Activated CD8-positive, alpha-beta T cell treated with anti-CD3 and anti-CD28 coated beads for 36 hours (primary cell): ENCODE measurements around the gene UBL7. TPM values are rescaled to one million over a fixed set of nuclear protein-coding genes. Genes with fewer than 3 reads are reported as not detected.

Experiments
- ATAC-seq: fragments of 200-7000 bp; cut with Tn5 transposase; one replicate; pipeline ENCODE4 v1.10.0; 2021; ENCODE audit warnings: mild to moderate bottlenecking, moderate library complexity
- CTCF ChIA-PET: fragments of 350-600 bp; sonication (Branson Sonifier 250); formaldehyde crosslinking; loops from one replicate; lab custom pipeline; 2021; ENCODE audit warnings: antibody characterized with exemption; lab: Charles Lee
- POLR2A ChIA-PET: fragments of 350-600 bp; sonication (Branson Sonifier 250); formaldehyde crosslinking; loops from one replicate; lab custom pipeline; 2021; ENCODE audit warnings: antibody characterized with exemption; lab: Charles Lee
- DNase-seq: peaks from one replicate; pipeline ENCODE4 v3.0.0-alpha.2; 2020
- H3K27ac Mint-ChIP-seq: one replicate; pipeline ENCODE4 v1.8.0; 2021; ENCODE audit warnings: mild to moderate bottlenecking, mixed read lengths
- H3K27me3 Mint-ChIP-seq: one replicate; pipeline ENCODE4 v1.8.0; 2021; ENCODE audit warnings: mixed read lengths
- H3K36me3 Mint-ChIP-seq: one replicate; pipeline ENCODE4 v1.8.0; 2021; ENCODE audit warnings: low read depth, mixed read lengths
- H3K4me1 Mint-ChIP-seq: one replicate; pipeline ENCODE4 v1.8.0; 2021; ENCODE audit warnings: low read depth, mixed read lengths
- H3K4me3 Mint-ChIP-seq: one replicate; pipeline ENCODE4 v1.8.0; 2021; ENCODE audit warnings: mild to moderate bottlenecking, moderate library complexity, mixed read lengths
- H3K9me3 Mint-ChIP-seq: one replicate; pipeline ENCODE4 v1.8.0; 2021; ENCODE audit warnings: mixed read lengths
- intact Hi-C: fragments of 100-400 bp; cut with micrococcal nuclease; formaldehyde crosslinking; loops from one replicate; pipeline ENCODE4 v1.10.0; 2022
- total RNA-seq, 2 experiments: library from RNA; stranded (reverse); gene quantifications; one replicate each; pipeline ENCODE4 v1.2.3, GENCODE V29; 2021
- TF ChIP-seq, protein P1 (sequence below): fragments of 200-600 bp; IDR thresholded peaks from one replicate; pipeline ENCODE4 v1.8.0; 2022; ENCODE audit warnings: antibody characterized with exemption, mild to moderate bottlenecking

The UBL7 gene
- total RNA-seq, 2 experiments from 2014 or later, result 48.8 to 53.3 TPM

DNA sequence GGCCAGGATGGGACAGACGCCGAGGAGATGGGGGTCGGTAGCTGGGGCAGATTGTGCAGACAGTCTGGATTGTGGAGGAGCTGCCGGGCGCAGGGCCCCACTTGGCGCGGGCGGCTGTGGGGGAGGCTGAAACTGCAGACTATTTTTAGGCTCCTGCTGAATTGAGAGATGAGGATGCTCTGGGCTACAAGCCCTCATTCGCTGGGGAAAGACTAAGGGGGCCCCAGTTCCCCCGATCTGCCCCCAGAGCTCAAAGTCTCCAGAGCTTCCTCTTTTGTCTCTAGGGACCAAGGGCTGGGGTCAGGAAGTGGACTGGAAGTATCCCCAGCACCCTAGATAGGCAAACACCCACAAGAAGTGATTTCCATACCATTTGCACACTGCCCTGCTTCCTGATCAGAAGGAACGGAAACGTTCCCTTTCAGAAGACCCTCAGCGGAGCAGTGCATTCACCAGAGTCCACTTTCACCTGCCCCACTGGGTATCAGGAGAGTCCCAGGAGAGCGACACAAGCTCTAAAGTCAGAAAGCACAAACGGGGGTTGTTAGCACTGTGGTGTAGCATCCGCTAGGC is 56.9 kb downstream of the UBL7 start:
- TF ChIP-seq, protein P1, sequence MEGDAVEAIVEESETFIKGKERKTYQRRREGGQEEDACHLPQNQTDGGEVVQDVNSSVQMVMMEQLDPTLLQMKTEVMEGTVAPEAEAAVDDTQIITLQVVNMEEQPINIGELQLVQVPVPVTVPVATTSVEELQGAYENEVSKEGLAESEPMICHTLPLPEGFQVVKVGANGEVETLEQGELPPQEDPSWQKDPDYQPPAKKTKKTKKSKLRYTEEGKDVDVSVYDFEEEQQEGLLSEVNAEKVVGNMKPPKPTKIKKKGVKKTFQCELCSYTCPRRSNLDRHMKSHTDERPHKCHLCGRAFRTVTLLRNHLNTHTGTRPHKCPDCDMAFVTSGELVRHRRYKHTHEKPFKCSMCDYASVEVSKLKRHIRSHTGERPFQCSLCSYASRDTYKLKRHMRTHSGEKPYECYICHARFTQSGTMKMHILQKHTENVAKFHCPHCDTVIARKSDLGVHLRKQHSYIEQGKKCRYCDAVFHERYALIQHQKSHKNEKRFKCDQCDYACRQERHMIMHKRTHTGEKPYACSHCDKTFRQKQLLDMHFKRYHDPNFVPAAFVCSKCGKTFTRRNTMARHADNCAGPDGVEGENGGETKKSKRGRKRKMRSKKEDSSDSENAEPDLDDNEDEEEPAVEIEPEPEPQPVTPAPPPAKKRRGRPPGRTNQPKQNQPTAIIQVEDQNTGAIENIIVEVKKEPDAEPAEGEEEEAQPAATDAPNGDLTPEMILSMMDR, result no peak
- DNase-seq, result peak; percentile 56
- H3K9me3 Mint-ChIP-seq, result no peaks in the 10 kb centered on the region
- CTCF ChIA-PET, result interaction anchor here (1.3 to 5.3 kb wide), 9 partner anchors 19 to 35 kb away, joined by 3 to 35 read pairs (median 8); no protein-coding TSS in a partner anchor
- H3K27ac Mint-ChIP-seq, result peak overlapping the region; percentile 84
- peaks cover 76% of the 10 kb centered on the region for H3K4me1 Mint-ChIP-seq
- H3K36me3 Mint-ChIP-seq, result peaks cover 5% of the 10 kb centered on the region
- no peak for ATAC-seq
- no peaks in the 10 kb centered on the region for H3K27me3 Mint-ChIP-seq
- peak overlapping the region; percentile 63 for H3K4me3 Mint-ChIP-seq
- intact Hi-C loops, result loop anchor here (2.0 to 5.0 kb wide), 3 partner anchors 19 to 383 kb away; partner anchors contain the start of gene ARID3B
- POLR2A ChIA-PET, result interaction anchor here (0.9 to 7.9 kb wide), 6 partner anchors 8 to 57 kb away, joined by 3 to 141 read pairs (median 14); partner anchors contain the start of genes SEMA7A and UBL7

DNA sequence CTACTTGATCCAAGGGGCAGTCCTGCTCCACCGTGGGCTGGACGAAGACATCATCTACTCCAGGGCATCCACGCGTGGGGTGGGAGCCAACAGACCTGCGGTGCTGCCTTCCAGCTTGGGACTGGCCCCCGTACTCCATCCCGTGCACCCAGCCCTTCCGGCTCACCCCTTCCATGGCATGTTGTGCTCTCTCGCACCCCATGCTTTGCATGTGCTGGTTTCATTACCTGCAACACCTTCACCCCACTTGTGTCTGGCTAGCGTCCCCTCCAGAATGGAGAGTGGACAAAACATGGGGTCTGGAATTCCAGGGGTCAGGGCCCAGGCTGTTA is 57.4 kb downstream of the UBL7 start:
- TF ChIP-seq, protein P1, result no peak
- no peak for DNase-seq
- peak overlapping the region; percentile 63 for H3K4me3 Mint-ChIP-seq
- ChIA-PET POLR2A (interaction anchor here (0.9 to 7.9 kb wide), 12 partner anchors 8 to 142 kb away, joined by 3 to 141 read pairs (median 4); partner anchors contain the start of genes SEMA7A and UBL7), CTCF (interaction anchor here (1.3 to 5.3 kb wide), 11 partner anchors 15 to 57 kb away, joined by 3 to 35 read pairs (median 6); partner anchors contain the start of gene UBL7)
- peak overlapping the region; percentile 84 for H3K27ac Mint-ChIP-seq
- intact Hi-C loops, result loop anchor here (2.0 to 5.0 kb wide), 3 partner anchors 19 to 384 kb away; partner anchors contain the start of gene ARID3B
- no peak for ATAC-seq
- peaks cover 5% of the 10 kb centered on the region for H3K36me3 Mint-ChIP-seq
- peaks cover 79% of the 10 kb centered on the region for H3K4me1 Mint-ChIP-seq
- H3K27me3 Mint-ChIP-seq, result no peaks in the 10 kb centered on the region
- H3K9me3 Mint-ChIP-seq, result no peaks in the 10 kb centered on the region

- H3K27ac Mint-ChIP-seq, result peak overlapping the region; percentile 84
- ChIA-PET POLR2A (interaction anchor here (0.8 to 7.9 kb wide), 18 partner anchors 8 to 142 kb away, joined by 3 to 141 read pairs (median 4); partner anchors contain the start of genes SEMA7A and UBL7), CTCF (interaction anchor here (0.6 to 5.3 kb wide), 16 partner anchors 8 to 367 kb away, joined by 3 to 35 read pairs (median 5); partner anchors contain the start of gene UBL7)
- H3K36me3 Mint-ChIP-seq, result peaks cover 6% of the 10 kb centered on the region
- TF ChIP-seq, protein P1, result no peak
- no peaks in the 10 kb centered on the region for H3K9me3 Mint-ChIP-seq
- intact Hi-C loops, result loop anchor here (2.0 to 5.0 kb wide), 3 partner anchors 18 to 384 kb away; partner anchors contain the start of gene ARID3B
- H3K4me1 Mint-ChIP-seq, result peaks cover 82% of the 10 kb centered on the region
- peak; percentile 67 for ATAC-seq
- DNase-seq, result peak; percentile 96
- no peaks in the 10 kb centered on the region for H3K27me3 Mint-ChIP-seq
- peak overlapping the region; percentile 63 for H3K4me3 Mint-ChIP-seq
These were observed 57.9 kb downstream of the UBL7 start for GRCh38 chr15:74402873-74403587.

DNA sequence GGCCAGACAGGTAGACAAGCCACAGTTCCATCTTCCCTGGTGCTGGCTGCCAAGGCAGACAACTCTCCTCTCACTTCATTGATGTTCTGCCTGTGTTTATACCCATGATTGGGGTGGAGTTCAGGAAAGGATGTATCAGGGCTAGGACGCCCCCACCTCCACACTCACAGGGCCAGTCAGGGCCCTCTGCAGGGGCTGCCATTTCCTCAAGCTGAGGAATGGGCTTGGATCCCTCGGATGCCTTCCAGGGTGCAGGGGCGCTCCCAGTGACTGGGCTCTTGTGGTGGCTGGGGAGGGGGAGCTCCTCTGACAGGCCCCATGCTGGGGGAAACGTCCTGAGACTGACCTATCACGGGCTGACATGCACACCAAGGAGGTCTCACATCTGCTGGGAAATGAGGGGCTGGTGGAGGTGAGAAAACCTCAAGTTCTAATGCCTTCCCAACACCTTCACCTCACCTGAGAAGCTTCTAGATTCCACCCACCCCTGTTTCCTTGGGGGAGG is 58.6 kb downstream of the UBL7 start:
- H3K27me3 Mint-ChIP-seq, result no peaks in the 10 kb centered on the region
- H3K4me1 Mint-ChIP-seq, result peaks cover 87% of the 10 kb centered on the region
- CTCF ChIA-PET, result interaction anchor here (0.6 to 5.3 kb wide), 14 partner anchors 9 to 367 kb away, joined by 3 to 35 read pairs (median 5); partner anchors contain the start of gene UBL7
- H3K9me3 Mint-ChIP-seq, result no peaks in the 10 kb centered on the region
- H3K4me3 Mint-ChIP-seq, result peak overlapping the region; percentile 63
- H3K36me3 Mint-ChIP-seq, result peaks cover 6% of the 10 kb centered on the region
- TF ChIP-seq, protein P1, result no peak
- ATAC-seq, result peak; percentile 3
- DNase-seq, result peak; percentile 54
- H3K27ac Mint-ChIP-seq, result peak overlapping the region; percentile 84
- POLR2A ChIA-PET, result interaction anchor here (0.7 to 7.9 kb wide), 17 partner anchors 9 to 143 kb away, joined by 3 to 141 read pairs (median 3); partner anchors contain the start of genes SEMA7A and UBL7
- intact Hi-C loops, result loop anchor here (2.0 to 5.0 kb wide), 3 partner anchors 18 to 385 kb away; partner anchors contain the start of gene ARID3B
